Thyroid gland (tissue), 4 donors: ENCODE data around the gene SHOC2. TPM values are rescaled to one million over a fixed set of nuclear protein-coding genes. Genes with fewer than 3 reads are reported as not detected.

Source experiments
- DNase-seq, 2 donors: peaks; one replicate each; pipeline ENCODE4 v3.0.0-alpha.2; 2019
- H3K27ac ChIP-seq, 3 donors: fragments of 200-600 bp; sonication (generic); 1 replicate in 2 of 3; 2 replicates in 1 of 3; pipeline ENCODE4 v1.5.1; 2016 to 2019; ENCODE audit warnings: mild to moderate bottlenecking in 1 of 3, moderate library complexity in 1 of 3
- H3K27me3 ChIP-seq: fragments of 200-600 bp; sonication (generic); one replicate; pipeline ENCODE4 v1.5.1; 2019
- H3K36me3 ChIP-seq, 2 donors: fragments of 200-600 bp; sonication (generic); one replicate each; pipeline ENCODE4 v1.5.1; 2016 to 2019
- H3K4me1 ChIP-seq, 2 donors: fragments of 200-600 bp; sonication (generic); one replicate each; pipeline ENCODE4 v1.5.1; 2017 to 2019
- H3K4me3 ChIP-seq, 3 donors: fragments of 200-600 bp; sonication (generic); replicated peaks in 1 of 3; 1 replicate in 2 of 3; 2 replicates in 1 of 3; pipeline ENCODE4 v1.5.1; 2016; ENCODE audit warnings: mild to moderate bottlenecking in 1 of 3
- H3K9me3 ChIP-seq: fragments of 200-600 bp; sonication (generic); one replicate; pipeline ENCODE4 v1.5.1; 2017
- POLR2A ChIP-seq, 2 donors: fragments of 450-650 bp; IDR thresholded peaks; one replicate each; pipeline ENCODE4 v1.6.1; 2017; ENCODE audit warnings: antibody characterized with exemption in 2 of 2, mild to moderate bottlenecking in 2 of 2, moderate library complexity in 1 of 2
- WGBS, 2 donors: methylation state at CpG; one replicate each; pipeline ENCODE4 v1.1.5; 2017; 5-methylcytosine and 5-hydroxymethylcytosine counted together
- intact Hi-C: fragments of 100-400 bp; cut with DNase I; formaldehyde crosslinking; loops from one replicate; pipeline ENCODE4 v1.15.1; 2023
- total RNA-seq, 4 donors: library from RNA; depleted of rRNA; stranded (reverse); fragments of >200 nt; gene quantifications; one replicate each; pipeline ENCODE4 v1.2.3, GENCODE V29; 2016
- TF ChIP-seq, protein P1 (sequence below), 6 experiments: fragments of 200-600 bp in 3 of 6; fragments of 450-650 bp in 3 of 6; sonication (generic) in 3 of 6; IDR thresholded peaks; one replicate each; pipeline ENCODE4 v1.5.1; 2016 to 2019; ENCODE audit warnings: antibody characterized with exemption in 6 of 6, mild to moderate bottlenecking in 2 of 6, inconsistent platforms in 1 of 6, moderate library complexity in 1 of 6

Gene SHOC2
- total RNA-seq, result 10 to 100 TPM; 62.2 to 96.2 (median 71.1) TPM

DNA sequence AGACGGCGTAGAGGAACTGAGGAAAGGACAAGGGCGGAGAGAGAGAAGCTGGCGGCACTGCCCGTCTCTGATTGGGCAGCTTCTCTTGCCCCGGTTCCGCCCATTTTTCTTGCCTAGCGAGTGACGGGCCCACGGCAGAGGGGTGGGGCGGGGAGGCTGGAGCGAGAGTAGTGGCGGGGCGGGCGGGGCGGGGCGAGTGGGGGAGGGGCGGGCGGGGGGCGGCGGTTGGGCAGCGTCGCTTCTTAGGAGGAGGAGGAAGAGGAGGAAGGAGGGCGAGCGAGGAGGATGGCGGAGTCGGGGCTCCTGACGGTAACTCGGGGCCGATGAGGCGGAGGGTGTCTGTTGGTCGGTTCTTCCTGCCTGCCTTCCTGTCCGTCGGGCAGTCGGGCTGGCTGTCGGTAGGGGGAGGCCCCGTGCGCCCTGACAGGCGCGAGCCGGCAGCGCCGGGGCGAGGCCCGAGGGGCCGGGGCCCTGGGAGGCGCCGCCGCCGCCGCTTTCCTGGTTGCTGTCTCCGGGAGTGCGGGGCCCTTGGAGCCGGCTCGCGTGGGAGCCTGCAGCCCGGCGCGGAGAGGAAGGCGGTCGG lies at the start of gene SHOC2:
SHOC2 (plus strand) TSS at position 256 of the 583 bp plus-strand sequence. CDS start 44,755 bp downstream, outside the sequence.
- no peaks in the 10 kb centered on the region for H3K27me3 ChIP-seq
- H3K9me3 ChIP-seq, result no peaks in the 10 kb centered on the region
- H3K4me3 ChIP-seq, result peak within 1 kb of the TSS; percentile 77 to 80 (median 79)
- peak; percentile 36 to 81 for TF ChIP-seq POLR2A (IDR thresholded peaks at IDR 0.05)
- TF ChIP-seq, protein P1, sequence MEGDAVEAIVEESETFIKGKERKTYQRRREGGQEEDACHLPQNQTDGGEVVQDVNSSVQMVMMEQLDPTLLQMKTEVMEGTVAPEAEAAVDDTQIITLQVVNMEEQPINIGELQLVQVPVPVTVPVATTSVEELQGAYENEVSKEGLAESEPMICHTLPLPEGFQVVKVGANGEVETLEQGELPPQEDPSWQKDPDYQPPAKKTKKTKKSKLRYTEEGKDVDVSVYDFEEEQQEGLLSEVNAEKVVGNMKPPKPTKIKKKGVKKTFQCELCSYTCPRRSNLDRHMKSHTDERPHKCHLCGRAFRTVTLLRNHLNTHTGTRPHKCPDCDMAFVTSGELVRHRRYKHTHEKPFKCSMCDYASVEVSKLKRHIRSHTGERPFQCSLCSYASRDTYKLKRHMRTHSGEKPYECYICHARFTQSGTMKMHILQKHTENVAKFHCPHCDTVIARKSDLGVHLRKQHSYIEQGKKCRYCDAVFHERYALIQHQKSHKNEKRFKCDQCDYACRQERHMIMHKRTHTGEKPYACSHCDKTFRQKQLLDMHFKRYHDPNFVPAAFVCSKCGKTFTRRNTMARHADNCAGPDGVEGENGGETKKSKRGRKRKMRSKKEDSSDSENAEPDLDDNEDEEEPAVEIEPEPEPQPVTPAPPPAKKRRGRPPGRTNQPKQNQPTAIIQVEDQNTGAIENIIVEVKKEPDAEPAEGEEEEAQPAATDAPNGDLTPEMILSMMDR (IDR thresholded peaks at IDR 0.05), result peak in 2 of 6 experiments; percentile 18 to 20
- H3K4me1 ChIP-seq, result peaks cover 46 to 54% of the 10 kb centered on the region in 2 donors
- intact Hi-C loops, result no loop called here
- no peaks in the 10 kb centered on the region for H3K36me3 ChIP-seq
- 0% methylated on average over 21 to 26 of the region's 61 CpGs for WGBS, 2 donors
- peak; percentile 100 for DNase-seq
- peak within 1 kb of the TSS; percentile 98 to 99 (median 99) for H3K27ac ChIP-seq

DNA sequence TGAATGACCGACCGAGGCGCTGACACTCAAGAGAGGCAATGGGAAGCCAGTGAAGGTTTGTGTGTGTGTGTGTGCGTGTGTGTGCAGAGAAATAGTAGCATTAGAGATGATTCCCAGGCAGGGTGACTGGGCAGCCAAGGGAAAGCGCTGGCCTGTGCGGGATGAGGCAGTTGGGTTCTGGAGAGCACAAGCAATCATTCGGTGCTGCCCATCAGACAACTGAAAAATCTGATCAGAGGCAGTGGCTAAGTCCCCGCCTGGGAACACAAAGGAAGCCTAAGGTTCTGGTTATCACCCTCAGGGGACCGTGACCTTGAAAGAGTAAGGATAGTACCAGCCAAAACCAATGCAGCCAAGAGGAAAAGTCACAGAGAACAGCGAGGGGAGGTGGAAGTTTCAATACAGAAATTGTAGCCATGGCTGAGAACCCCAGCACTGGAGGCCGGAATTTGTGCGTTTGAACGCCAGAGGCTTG lies 48.5 kb upstream of the SHOC2 start:
- Histone ChIP-seq H3K4me1 (peaks cover 22 to 40% of the 10 kb centered on the region in 2 donors), H3K27ac (peak overlapping the region; percentile 96 to 100 (median 99)), H3K36me3 (no peaks in the 10 kb centered on the region), H3K9me3 (no peaks in the 10 kb centered on the region), H3K27me3 (no peaks in the 10 kb centered on the region), H3K4me3 (no peak overlapping the region)
- DNase-seq, result peak; percentile 58 to 68
- WGBS, 2 donors, result 57 to 59% methylated on average over 13 of the region's 13 CpGs
- intact Hi-C loops, result no loop called here
- TF ChIP-seq, protein P1 (IDR thresholded peaks at IDR 0.05), result no peak
- TF ChIP-seq POLR2A (IDR thresholded peaks at IDR 0.05), result no peak

GRCh38 chr10:110871298-110872084 lies 47.9 kb upstream of the SHOC2 start, which contains the start of gene PDCD4:
PDCD4 (plus strand) TSS chr10:110871928; CDS start chr10:110876028, 4,100 bp downstream.
- Histone ChIP-seq H3K4me3 (peak within 1 kb of the TSS; percentile 77 to 99 (median 80)), H3K36me3 (no peaks in the 10 kb centered on the region), H3K27ac (peak within 1 kb of the TSS; percentile 96 to 100 (median 99)), H3K4me1 (peaks cover 22 to 40% of the 10 kb centered on the region in 2 donors), H3K27me3 (no peaks in the 10 kb centered on the region), H3K9me3 (no peaks in the 10 kb centered on the region)
- DNase-seq, result peak; percentile 100
- TF ChIP-seq, protein P1 (IDR thresholded peaks at IDR 0.05), result peak in 1 of 6 experiments; percentile 4
- TF ChIP-seq POLR2A (IDR thresholded peaks at IDR 0.05), result peak; percentile 96 to 99
- 1% methylated on average over 30 to 42 of the region's 47 CpGs for WGBS, 2 donors
- intact Hi-C loops, result no loop called here

- TF ChIP-seq, protein P1 (IDR thresholded peaks at IDR 0.05), result no peak
- TF ChIP-seq POLR2A (IDR thresholded peaks at IDR 0.05), result peak in 1 of 2 donors; percentile 63
- Histone ChIP-seq H3K27ac (peak overlapping the region; percentile 96 to 100 (median 99)), H3K9me3 (no peaks in the 10 kb centered on the region), H3K36me3 (no peaks in the 10 kb centered on the region), H3K27me3 (no peaks in the 10 kb centered on the region), H3K4me1 (peaks cover 20 to 32% of the 10 kb centered on the region in 2 donors), H3K4me3 (peak overlapping the region; percentile 77 to 99 (median 80))
- intact Hi-C loops, result no loop called here
- 0% methylated on average over 9 to 44 of the region's 70 CpGs for WGBS, 2 donors
- DNase-seq, result peak; percentile 75 to 81
These were observed 47.0 kb upstream of the SHOC2 start for GRCh38 chr10:110872145-110872983.
